ENCODE measurements around the gene SLC15A4. TPM values are rescaled to one million over a fixed set of nuclear protein-coding genes. Genes with fewer than 3 reads are reported as not detected.
A peak's percentile ranks its signal among the peaks of the same experiment; 100 is the strongest.

The SLC15A4 gene
- total RNA-seq, 2 experiments from 2014 or later: 53.3 to 87.3 TPM

- Histone ChIP-seq H3K4me1 (ENCODE audit: insufficient read depth, low read length, poor library complexity, severe bottlenecking) (peaks cover 68% of the 10 kb centered on the region), H3K36me3 (ENCODE audit: insufficient read depth, low read length) (peaks cover 64% of the 10 kb centered on the region), H2AFZ (ENCODE audit: low read length) (no peak overlapping the region), H4K20me1 (ENCODE audit: insufficient read depth, low read length) (peaks cover 59% of the 10 kb centered on the region), H3K9me2 (ENCODE audit: insufficient read depth, low read length) (no peaks in the 10 kb centered on the region), H3K79me2 (ENCODE audit: insufficient read depth, low read depth, low read length) (peaks cover 100% of the 10 kb centered on the region), H3K27ac (ENCODE audit: low read depth, low read length, poor library complexity, severe bottlenecking) (peak overlapping the region; percentile 74), H3K4me2 (ENCODE audit: low read length) (peak overlapping the region; percentile 92), H3K4me3 (ENCODE audit: low read depth, low read length, poor library complexity, severe bottlenecking) (peak overlapping the region; percentile 56), H3K9me3 (ENCODE audit: low read length) (no peaks in the 10 kb centered on the region)
- intact Hi-C loops (cut with micrococcal nuclease; ENCODE audit: unreplicated experiment): loop anchor here (1.0 kb wide), 1 partner anchor 22 kb away; no protein-coding TSS in a partner anchor
- POLR2A ChIA-PET: interaction anchor here (0.7 to 4.3 kb wide), 5 partner anchors 8 to 307 kb away, joined by 3 to 34 read pairs (median 6); no protein-coding TSS in a partner anchor
- TF ChIP-seq CTCF (conservative IDR thresholded peaks at IDR 0.05; ENCODE audit: low read length) (no peak), EZH2phosphoT487 (IDR thresholded peaks at IDR 0.05; ENCODE audit: borderline replicate concordance, low read depth, low read length) (no peak)
- CTCF ChIA-PET (ENCODE audit: unreplicated experiment): no interaction called here
- BruUV-seq (replicated peaks): no TSS peak
- DNase-seq (ENCODE audit: low spot score): peak; percentile 54
Observed at GRCh38 chr12:128818065-128819022, 5.4 kb downstream of the SLC15A4 start.

- H3K9me2 ChIP-seq (ENCODE audit: insufficient read depth, low read length): no peaks in the 10 kb centered on the region
- H3K4me1 ChIP-seq (ENCODE audit: insufficient read depth, low read length, poor library complexity, severe bottlenecking): peaks cover 68% of the 10 kb centered on the region
- H3K4me2 ChIP-seq (ENCODE audit: low read length): peak overlapping the region; percentile 92
- H3K79me2 ChIP-seq (ENCODE audit: insufficient read depth, low read depth, low read length): peaks cover 100% of the 10 kb centered on the region
- BruUV-seq (replicated peaks): no TSS peak
- ChIA-PET CTCF (ENCODE audit: unreplicated experiment) (no interaction called here), POLR2A (interaction anchor here (0.7 to 1.3 kb wide), 4 partner anchors 20 to 308 kb away, joined by 3 to 9 read pairs (median 5); no protein-coding TSS in a partner anchor)
- H3K4me3 ChIP-seq (ENCODE audit: low read depth, low read length, poor library complexity, severe bottlenecking): peak overlapping the region; percentile 56
- H3K9me3 ChIP-seq (ENCODE audit: low read length): no peaks in the 10 kb centered on the region
- H2AFZ ChIP-seq (ENCODE audit: low read length): no peak overlapping the region
- TF ChIP-seq EZH2phosphoT487 (IDR thresholded peaks at IDR 0.05; ENCODE audit: borderline replicate concordance, low read depth, low read length): no peak
- no peak for TF ChIP-seq CTCF (conservative IDR thresholded peaks at IDR 0.05; ENCODE audit: low read length)
- intact Hi-C loops (cut with micrococcal nuclease; ENCODE audit: unreplicated experiment): loop anchor here (1.0 kb wide), 1 partner anchor 21 kb away; no protein-coding TSS in a partner anchor
- no peak for DNase-seq (ENCODE audit: low spot score)
- peaks cover 74% of the 10 kb centered on the region for H3K36me3 ChIP-seq (ENCODE audit: insufficient read depth, low read length)
- H4K20me1 ChIP-seq (ENCODE audit: insufficient read depth, low read length): peaks cover 59% of the 10 kb centered on the region
- peak overlapping the region; percentile 74 for H3K27ac ChIP-seq (ENCODE audit: low read depth, low read length, poor library complexity, severe bottlenecking)
Observed at GRCh38 chr12:128817111-128818015, 6.4 kb downstream of the SLC15A4 start.
